Activated CD4-positive, alpha-beta T cell treated with anti-CD3 and anti-CD28 coated beads, Interleukin-2, Interleukin-6, amounts not matched to agents 100 ng/mL and 50 ng/mL, durations not matched to agents 16 hours and 8 hours (primary cell): ENCODE data around the gene PLA2G6.

ENCODE experiments used
- DNase-seq: peaks from one replicate; pipeline ENCODE4 v3.0.0-alpha.2; 2020

Gene PLA2G6

DNA sequence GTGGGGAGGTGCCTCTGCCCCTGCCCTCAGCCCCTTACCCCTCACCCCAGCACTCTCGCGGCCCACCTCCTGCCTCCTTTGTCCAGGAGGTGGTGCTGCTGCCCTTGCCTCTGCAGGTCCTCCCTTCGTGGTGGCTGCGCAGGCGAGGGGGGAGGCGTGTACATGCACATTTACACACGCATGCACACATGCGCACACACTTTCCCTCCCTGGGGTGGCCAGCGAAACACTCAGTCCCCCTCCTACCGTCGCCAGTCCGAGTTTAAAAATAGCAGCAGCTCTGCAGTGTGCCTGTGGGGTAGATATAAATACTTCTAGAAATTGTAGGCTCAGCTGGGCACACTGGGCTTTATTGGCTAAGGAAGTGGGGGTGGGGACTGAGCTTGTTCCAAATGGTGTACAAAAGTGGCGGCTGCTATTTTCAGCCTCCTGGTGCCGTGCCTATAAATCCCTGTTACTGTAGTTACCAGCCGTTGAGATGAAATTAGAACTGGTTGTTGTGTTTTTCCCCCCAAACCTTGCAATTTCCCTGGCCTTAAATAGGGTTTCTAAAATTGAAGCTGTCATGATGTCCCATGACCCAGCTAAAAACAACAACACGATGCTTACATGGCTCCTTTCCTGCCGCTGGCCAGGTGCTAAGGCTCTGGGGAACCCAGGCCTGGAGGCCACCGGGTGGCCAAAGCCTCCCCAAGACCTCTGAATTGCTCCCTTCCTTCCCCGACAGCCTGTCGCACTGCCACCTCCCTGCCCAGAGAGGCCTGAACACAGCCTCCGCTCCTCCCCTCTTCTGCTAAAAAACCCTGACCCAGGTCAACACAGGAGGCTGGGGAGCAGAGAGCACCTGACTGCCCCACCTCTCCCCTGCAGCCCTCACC is 112.0 kb downstream of the PLA2G6 start:
- no peak for DNase-seq

DNA sequence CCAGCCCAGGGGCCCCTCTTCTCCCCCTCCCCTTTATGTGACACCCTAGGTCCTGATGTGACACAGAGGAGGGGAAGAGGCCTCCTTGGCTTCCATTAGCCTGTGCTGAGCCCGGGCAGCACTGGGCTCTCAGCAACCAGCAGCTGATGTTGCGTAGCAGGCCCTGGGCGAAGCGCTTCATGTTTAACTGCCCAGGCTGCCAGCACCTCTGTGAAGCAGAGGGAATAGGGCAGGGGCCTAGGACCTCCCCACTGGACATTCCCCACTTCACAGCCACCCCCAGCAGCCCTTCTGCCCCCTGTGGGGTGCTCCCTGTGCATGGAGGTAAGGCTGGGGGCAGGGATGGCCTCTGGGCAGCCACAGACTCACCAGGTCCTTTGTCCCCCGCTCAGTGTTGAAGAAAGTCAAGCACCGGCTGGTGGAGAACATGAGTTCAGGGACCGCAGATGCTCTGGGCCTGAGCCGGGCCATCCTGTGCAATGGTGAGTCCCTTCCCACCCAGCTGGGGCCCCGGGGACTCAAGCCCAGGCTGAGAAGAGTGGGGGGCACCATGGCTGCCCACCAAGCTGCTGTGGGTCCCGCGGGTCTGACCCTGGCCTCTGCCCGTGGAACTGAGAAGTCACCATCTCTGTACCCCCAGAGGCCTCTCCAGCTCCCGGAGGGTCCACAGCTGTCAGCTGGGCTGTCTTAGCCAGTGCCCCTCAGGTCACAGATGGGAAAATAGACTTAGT is 112.8 kb downstream of the PLA2G6 start:
- DNase-seq = no peak

DNA sequence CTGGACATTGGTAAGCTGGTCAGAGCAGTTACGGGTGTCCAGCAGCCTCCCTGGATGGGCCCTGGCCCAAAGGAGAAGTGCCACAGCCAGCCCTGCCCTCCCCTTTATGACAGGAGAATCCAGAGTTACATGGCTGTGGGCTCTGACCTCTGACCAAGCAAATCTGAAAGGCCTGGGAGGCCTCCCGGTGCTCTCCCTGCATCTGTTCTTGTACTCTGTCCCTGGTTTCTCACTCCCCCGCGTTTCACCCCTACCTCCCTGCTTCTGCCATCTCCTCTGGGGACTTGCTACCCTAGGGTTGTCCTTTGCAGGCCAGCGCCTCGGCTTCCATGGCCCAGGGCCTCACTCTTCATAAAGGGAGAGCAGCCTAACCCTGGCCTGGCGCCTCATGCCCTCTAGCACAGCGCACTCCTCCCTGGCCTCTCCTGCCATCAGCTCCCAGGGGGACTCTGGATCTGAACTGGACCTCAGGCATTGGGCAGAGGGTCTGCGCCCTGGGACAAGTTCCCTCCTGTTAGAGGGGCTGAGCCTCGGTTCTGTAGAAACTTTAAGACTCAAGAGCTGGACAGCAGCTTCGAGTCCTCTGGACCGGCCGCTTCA is 113.8 kb downstream of the PLA2G6 start:
- no peak for DNase-seq

DNA sequence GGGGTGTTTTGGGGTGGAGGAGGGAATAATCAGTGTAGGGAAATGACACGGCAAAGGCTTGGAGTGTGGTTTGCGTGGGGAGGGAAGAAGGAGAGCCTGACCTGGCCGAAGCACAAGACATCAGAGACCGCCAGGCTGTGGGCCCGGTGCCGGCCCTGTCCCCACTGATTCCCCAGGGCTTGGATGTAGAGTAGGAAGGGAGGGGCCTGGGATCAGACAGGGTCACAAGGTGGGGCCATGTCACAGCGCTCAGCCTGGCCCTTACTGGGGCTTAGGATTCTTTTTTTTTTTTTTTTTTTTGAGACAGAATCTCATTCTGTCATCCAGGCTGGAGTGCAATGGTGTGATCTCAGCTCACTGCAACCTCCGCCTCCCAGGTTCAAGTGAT is 114.6 kb downstream of the PLA2G6 start:
- no peak for DNase-seq

DNA sequence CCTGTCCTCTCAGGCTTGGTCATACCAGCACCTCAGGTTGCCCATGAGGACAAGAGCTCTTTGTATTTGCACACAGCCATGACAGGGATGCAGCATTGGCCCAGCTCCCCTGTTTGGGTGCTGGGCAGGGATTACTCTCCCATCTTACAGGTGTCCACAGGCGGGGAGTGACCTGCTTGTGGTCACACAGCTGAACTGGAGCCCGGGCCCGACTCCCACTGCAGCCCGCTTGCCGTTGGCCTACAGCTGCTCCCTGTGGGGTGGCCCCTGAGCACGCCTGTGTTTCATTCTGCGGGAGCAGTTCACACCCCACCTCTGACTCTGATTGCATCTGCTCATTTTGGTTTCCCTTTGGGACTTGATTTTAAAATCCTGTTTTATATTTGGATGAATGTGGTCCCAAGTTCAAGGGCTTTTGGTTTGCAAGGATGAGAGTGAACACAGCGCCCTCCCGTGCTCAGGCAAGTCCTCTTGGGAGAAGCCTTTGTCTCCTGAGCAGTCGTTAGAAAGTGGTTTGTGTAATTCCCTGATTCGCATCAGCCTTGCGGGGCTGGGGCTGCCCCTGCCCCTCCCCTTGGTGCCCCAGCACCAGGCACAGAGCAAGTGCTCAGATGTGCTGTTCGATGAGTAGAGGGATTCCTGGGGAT is 115.1 kb downstream of the PLA2G6 start:
- DNase-seq = no peak

DNA sequence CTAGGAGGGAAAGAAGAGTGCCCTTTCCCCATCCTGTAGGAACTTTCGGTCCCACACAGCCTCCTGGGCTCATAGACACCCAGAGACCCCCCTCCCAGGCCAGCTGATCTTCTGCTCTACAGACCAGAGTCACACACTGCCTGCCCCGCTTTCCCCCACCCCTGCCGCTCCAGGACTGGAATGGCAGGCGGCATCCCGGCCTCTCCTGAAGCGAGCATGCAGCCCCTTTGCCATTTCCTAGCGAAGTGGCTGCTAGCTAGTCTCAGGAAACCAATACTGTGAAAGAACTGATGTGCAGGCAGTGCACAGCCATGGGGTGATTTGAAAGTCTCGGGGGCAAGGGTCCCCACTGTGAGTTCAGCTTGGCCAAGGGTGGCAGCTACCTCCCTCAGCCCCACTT is 116.1 kb downstream of the PLA2G6 start:
- no peak for DNase-seq

DNA sequence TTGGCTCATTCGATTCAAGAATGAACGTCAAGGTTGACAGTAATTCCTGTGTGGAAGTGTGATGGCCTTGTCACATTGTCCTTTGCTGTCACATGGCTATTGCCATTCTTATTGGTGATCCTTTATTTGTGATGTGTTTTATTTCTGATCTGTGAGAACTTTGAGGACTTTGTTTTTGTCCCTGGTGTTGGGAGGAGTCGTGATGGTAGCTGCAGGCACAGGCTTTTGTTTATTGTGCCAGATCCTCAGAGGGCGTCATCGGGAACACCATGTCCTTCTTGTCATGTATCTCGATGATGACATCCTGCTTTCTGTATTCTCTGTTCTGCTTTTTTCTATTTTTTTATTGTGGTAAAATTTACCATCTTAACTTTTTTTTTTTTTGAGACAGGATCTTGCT is 118.8 kb downstream of the PLA2G6 start:
- no peak for DNase-seq
